A549 (cell line): Measurements from ENCODE around the gene MLST8.

Source experiments
- CBX8 ChIP-seq: fragments of 200-600 bp; sonication (generic); IDR thresholded peaks from 2 replicates; pipeline ENCODE4 v1.6.1; 2016
- CHD2 ChIP-seq: fragments of 150-350 bp; IDR thresholded peaks from 2 replicates; pipeline ENCODE4 v1.6.1; 2014; ENCODE audit warnings: low read length; ENCODE audit not compliant: partially characterized antibody
- ESRRA ChIP-seq: fragments of 150-350 bp; IDR thresholded peaks from 2 replicates; pipeline ENCODE4 v1.6.1; 2014; ENCODE audit warnings: mild to moderate bottlenecking, low read length, borderline replicate concordance
- FOSL2 ChIP-seq, 2 experiments: fragments of 450-650 bp in 1 of 2; fragments of >200 bp in 1 of 2; sonication (Bioruptor Twin) in 1 of 2; formaldehyde crosslinking; IDR thresholded peaks; 2 replicates each; pipeline versions ENCODE4 v1.5.0 to v1.6.1; 2016 to 2020; ENCODE audit warnings: mild to moderate bottlenecking in 1 of 2, moderate library complexity in 1 of 2
- HOXA7 ChIP-seq: fragments of 250-450 bp; sonication (Bioruptor Pico); IDR thresholded peaks from 2 replicates; pipeline ENCODE4 v1.5.0; 2020; ENCODE audit warnings: mild to moderate bottlenecking, moderate library complexity
- MAFK ChIP-seq: fragments of 450-650 bp; IDR thresholded peaks from 2 replicates; pipeline ENCODE4 v1.6.1; 2014; ENCODE audit not compliant: partially characterized antibody
- MYC ChIP-seq: IDR thresholded peaks from 2 replicates; pipeline ENCODE4 v1.6.1; 2012; ENCODE audit warnings: mild to moderate bottlenecking, inconsistent platforms, low read length, improper control_type of control experiment, borderline replicate concordance
- POLR2A ChIP-seq: IDR thresholded peaks from 2 replicates; pipeline ENCODE4 v1.6.1; 2012; ENCODE audit warnings: mild to moderate bottlenecking, low read length
- RAD21 ChIP-seq, 2 experiments: fragments of >200 bp in 1 of 2; sonication (Bioruptor Twin) in 1 of 2; formaldehyde crosslinking in 1 of 2; IDR thresholded peaks in 1 of 2; conservative IDR thresholded peaks in 1 of 2; 2 replicates in 1 of 2; 3 replicates in 1 of 2; pipeline ENCODE4 v1.6.1; 2012 to 2018; ENCODE audit warnings: inconsistent platforms in 1 of 2
- RARB ChIP-seq: fragments of 250-450 bp; sonication (Bioruptor Pico); IDR thresholded peaks from 2 replicates; pipeline ENCODE4 v1.8.0; 2021; ENCODE audit warnings: mild to moderate bottlenecking, moderate library complexity
- TF ChIP-seq, protein P1 (sequence below): fragments of 250-450 bp; sonication (Bioruptor Pico); IDR thresholded peaks from 2 replicates; pipeline ENCODE4 v1.5.0; 2020; ENCODE audit warnings: low read depth, mild to moderate bottlenecking, moderate library complexity
- TF ChIP-seq, protein P2 (sequence below): fragments of >200 bp; sonication (Bioruptor Twin); formaldehyde crosslinking; IDR thresholded peaks from 3 replicates; pipeline ENCODE4 v1.5.1; 2016
- TF ChIP-seq, protein P3 (sequence below): IDR thresholded peaks from 2 replicates; pipeline ENCODE4 v1.6.1; 2012

DNA sequence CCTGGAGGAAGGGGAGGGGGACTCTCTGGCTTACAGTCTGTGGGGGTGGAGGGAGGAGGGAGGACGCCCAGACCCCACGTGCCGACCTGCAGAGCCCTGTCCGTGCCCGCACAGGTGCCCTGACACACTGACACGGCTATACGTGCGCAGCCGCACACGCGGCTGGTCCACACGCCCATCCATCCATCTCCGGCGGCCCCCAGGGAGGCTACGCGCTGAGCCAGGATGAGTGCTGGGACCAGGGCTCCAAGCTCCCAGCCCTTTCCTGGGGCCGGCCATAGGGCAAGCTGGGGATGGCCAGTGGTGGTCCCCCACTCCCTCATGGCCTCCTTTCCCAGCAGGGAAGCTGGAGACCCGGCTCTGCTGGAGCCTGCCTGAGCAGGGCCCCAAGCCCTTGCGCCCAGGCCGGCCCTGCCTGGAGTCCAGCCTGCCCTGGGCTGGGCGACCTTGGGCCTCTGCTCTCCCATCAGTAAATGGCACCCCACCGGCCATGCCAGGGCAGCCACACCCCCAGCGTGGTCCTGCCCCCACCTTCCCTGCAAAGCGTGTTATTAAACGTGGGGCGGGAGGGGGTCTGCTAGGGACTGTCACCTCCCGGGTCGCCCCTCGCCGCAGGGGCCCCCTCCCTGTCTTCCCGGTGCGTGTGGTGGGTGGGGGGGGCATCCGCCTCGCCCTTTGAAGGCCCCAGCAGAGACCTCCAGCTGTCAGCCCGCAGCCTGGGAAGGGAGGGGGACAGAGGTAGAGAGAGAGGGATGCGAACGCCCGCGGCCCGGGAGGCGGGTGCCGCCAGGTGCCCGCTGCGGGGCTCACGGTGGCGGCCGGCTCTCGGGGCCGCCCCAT lies 9.7 kb upstream of the MLST8 start:
- TF ChIP-seq, protein P1, sequence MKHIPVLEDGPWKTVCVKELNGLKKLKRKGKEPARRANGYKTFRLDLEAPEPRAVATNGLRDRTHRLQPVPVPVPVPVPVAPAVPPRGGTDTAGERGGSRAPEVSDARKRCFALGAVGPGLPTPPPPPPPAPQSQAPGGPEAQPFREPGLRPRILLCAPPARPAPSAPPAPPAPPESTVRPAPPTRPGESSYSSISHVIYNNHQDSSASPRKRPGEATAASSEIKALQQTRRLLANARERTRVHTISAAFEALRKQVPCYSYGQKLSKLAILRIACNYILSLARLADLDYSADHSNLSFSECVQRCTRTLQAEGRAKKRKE (CRISPR knock-in tag), result no peak
- TF ChIP-seq, protein P2, sequence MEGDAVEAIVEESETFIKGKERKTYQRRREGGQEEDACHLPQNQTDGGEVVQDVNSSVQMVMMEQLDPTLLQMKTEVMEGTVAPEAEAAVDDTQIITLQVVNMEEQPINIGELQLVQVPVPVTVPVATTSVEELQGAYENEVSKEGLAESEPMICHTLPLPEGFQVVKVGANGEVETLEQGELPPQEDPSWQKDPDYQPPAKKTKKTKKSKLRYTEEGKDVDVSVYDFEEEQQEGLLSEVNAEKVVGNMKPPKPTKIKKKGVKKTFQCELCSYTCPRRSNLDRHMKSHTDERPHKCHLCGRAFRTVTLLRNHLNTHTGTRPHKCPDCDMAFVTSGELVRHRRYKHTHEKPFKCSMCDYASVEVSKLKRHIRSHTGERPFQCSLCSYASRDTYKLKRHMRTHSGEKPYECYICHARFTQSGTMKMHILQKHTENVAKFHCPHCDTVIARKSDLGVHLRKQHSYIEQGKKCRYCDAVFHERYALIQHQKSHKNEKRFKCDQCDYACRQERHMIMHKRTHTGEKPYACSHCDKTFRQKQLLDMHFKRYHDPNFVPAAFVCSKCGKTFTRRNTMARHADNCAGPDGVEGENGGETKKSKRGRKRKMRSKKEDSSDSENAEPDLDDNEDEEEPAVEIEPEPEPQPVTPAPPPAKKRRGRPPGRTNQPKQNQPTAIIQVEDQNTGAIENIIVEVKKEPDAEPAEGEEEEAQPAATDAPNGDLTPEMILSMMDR, result no peak
- TF ChIP-seq FOSL2 (IDR thresholded peaks at IDR 0.05) (no peak), FOSL2 (CRISPR knock-in tag; IDR thresholded peaks at IDR 0.05) (no peak), ESRRA (no peak), POLR2A (no peak), CHD2 (no peak), CBX8 (no peak), RARB (CRISPR knock-in tag) (no peak), RAD21 (conservative IDR thresholded peaks at IDR 0.05 in 1 of 2, IDR thresholded peaks at IDR 0.05 in 1 of 2) (no peak), MAFK (no peak), MYC (no peak), HOXA7 (CRISPR knock-in tag) (no peak)
- TF ChIP-seq, protein P3, sequence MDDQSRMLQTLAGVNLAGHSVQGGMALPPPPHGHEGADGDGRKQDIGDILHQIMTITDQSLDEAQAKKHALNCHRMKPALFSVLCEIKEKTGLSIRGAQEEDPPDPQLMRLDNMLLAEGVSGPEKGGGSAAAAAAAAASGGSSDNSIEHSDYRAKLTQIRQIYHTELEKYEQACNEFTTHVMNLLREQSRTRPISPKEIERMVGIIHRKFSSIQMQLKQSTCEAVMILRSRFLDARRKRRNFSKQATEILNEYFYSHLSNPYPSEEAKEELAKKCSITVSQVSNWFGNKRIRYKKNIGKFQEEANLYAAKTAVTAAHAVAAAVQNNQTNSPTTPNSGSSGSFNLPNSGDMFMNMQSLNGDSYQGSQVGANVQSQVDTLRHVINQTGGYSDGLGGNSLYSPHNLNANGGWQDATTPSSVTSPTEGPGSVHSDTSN, result no peak
